GM23338 (cell line): ENCODE data around the gene S100A5. TPM values are rescaled to one million over a fixed set of nuclear protein-coding genes. Genes with fewer than 3 reads are reported as not detected.

Source experiments
- EZH2 ChIP-seq: fragments of 200-600 bp; sonication (generic); IDR thresholded peaks from one replicate; pipeline ENCODE4 v1.8.0; 2017; ENCODE audit warnings: antibody characterized with exemption, mild to moderate bottlenecking, low read depth; ENCODE audit not compliant: unreplicated experiment
- EZH2phosphoT487 ChIP-seq: fragments of 200-600 bp; sonication (generic); IDR thresholded peaks from one replicate; pipeline ENCODE4 v1.8.1; 2018; ENCODE audit warnings: antibody characterized with exemption; ENCODE audit not compliant: unreplicated experiment
- NANOG ChIP-seq: IDR thresholded peaks from 2 replicates; pipeline ENCODE4 v1.6.1; 2016; ENCODE audit warnings: antibody characterized with exemption, borderline replicate concordance
- POLR2AphosphoS5 ChIP-seq: IDR thresholded peaks from 2 replicates; pipeline ENCODE4 v1.6.1; 2016; ENCODE audit warnings: antibody characterized with exemption, low read depth
- STAT1 ChIP-seq: IDR thresholded peaks from one replicate; pipeline ENCODE4 v1.6.1; 2016; ENCODE audit warnings: antibody characterized with exemption; ENCODE audit not compliant: unreplicated experiment
- ZNF114 ChIP-seq: fragments of 250-450 bp; sonication (Bioruptor Pico); IDR thresholded peaks from 2 replicates; pipeline ENCODE4 v1.5.0; 2020; ENCODE audit warnings: mild to moderate bottlenecking, moderate library complexity
- ZNF331 ChIP-seq: fragments of 250-450 bp; sonication (Bioruptor Pico); IDR thresholded peaks from 2 replicates; pipeline ENCODE4 v1.5.0; 2020; ENCODE audit warnings: low read depth, mild to moderate bottlenecking, moderate library complexity
- ZNF462 ChIP-seq: fragments of 250-450 bp; sonication (Bioruptor Pico); IDR thresholded peaks from 2 replicates; pipeline ENCODE4 v1.5.0; 2020; ENCODE audit warnings: mild to moderate bottlenecking, moderate library complexity
- polyA plus RNA-seq: library from polyadenylated mRNA; unstranded; fragments of >200 nt; fragmentation: Nextera tagmentation; extraction: Ambion mirVana; gene quantifications from 2 replicates; pipeline ENCODE4 v1.2.1, GENCODE V29; 2016
- total RNA-seq: library from RNA; depleted of rRNA; stranded (reverse); fragments of >200 nt; shearing (Covaris generic); gene quantifications from 2 replicates; pipeline ENCODE4 v1.2.3, GENCODE V29; 2014
- TF ChIP-seq, protein P1 (sequence below), 2 experiments: fragments of 200-600 bp in 1 of 2; sonication (generic) in 1 of 2; conservative IDR thresholded peaks; 2 replicates each; pipeline versions ENCODE4 v1.5.1 to v1.6.1; 2016 to 2017; ENCODE audit warnings: antibody characterized with exemption in 2 of 2, low read depth in 2 of 2, mild to moderate bottlenecking in 2 of 2, moderate library complexity in 1 of 2

S100A5 gene
- total and polyA plus RNA-seq, 2 experiments from 2014 or later = 0.47 TPM; not detected in 1

- TF ChIP-seq ZNF462 (CRISPR knock-in tag) (no peak), EZH2 (no peak), ZNF114 (CRISPR knock-in tag) (no peak), POLR2AphosphoS5 (no peak), ZNF331 (CRISPR knock-in tag) (no peak), EZH2phosphoT487 (no peak), NANOG (no peak), STAT1 (no peak)
- TF ChIP-seq, protein P1, sequence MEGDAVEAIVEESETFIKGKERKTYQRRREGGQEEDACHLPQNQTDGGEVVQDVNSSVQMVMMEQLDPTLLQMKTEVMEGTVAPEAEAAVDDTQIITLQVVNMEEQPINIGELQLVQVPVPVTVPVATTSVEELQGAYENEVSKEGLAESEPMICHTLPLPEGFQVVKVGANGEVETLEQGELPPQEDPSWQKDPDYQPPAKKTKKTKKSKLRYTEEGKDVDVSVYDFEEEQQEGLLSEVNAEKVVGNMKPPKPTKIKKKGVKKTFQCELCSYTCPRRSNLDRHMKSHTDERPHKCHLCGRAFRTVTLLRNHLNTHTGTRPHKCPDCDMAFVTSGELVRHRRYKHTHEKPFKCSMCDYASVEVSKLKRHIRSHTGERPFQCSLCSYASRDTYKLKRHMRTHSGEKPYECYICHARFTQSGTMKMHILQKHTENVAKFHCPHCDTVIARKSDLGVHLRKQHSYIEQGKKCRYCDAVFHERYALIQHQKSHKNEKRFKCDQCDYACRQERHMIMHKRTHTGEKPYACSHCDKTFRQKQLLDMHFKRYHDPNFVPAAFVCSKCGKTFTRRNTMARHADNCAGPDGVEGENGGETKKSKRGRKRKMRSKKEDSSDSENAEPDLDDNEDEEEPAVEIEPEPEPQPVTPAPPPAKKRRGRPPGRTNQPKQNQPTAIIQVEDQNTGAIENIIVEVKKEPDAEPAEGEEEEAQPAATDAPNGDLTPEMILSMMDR (conservative IDR thresholded peaks at IDR 0.05; ENCODE audit: low read depth in 2 of 2) = no peak
These were observed 15.6 kb upstream of the S100A5 start (continued) for GRCh38 chr1:153556348-153556747.
